ENCODE data around the gene ETFA.
"Not testable (repeated sequence)": the region's sequence is repeated elsewhere in the genome, so short reads cannot be mapped to it uniquely, and the experiment has no call there.

Gene ETFA

GRCh38 chr15:76324066-76324465 is 12.8 kb upstream of the ETFA start:
- DNase-seq (ENCODE audit: low read depth in 2 of 2), result no peak

- DNase-seq (ENCODE audit: low read depth in 2 of 2), result no peak
Measured at GRCh38 chr15:76321602-76322001, 10.3 kb upstream of the ETFA start.

DNA sequence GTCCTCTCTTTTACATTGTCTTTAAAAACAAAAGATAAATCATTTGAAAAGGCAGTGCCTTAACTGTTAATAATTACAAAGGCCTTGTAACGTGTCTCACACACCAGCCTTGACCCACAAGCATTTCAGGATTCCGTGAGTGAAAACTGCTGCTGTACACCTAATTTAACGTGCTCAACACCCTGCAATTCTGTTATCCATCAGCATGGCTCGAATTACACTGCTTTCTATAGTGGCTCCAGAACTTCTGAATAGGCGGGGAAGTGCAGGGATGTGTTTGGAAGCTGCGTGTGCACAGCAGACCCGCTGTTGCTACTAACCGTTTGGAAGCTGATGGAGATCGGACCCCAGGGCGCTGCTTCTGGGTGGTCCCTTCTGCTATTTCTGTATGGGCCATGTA is 9.9 kb upstream of the ETFA start:
- DNase-seq (ENCODE audit: low read depth in 2 of 2), result no peak

- no peak for DNase-seq (ENCODE audit: low read depth in 2 of 2)
Measured at GRCh38 chr15:76320012-76320411, 8.7 kb upstream of the ETFA start.

GRCh38 chr15:76313731-76314130 is 2.5 kb upstream of the ETFA start:
- DNase-seq (ENCODE audit: low read depth in 2 of 2), result no peak

DNA sequence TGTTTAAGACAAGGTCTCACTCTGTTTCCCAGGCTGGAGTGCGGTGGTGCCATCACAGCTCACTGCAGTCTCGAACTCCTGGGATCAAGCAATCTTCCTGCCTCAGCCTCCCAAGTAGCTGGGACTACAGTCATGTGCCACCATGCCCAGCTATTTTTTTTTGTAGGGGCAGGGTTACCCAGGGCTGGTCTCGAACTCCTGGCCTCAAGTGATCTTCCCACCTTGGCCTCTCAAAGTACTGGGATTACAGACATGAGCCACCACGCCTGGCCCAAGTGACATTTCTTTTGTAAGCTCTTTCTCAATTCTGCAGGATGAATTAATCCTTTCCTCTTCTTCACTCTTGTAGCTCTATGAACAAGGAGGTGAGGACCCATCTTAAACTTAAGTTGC is 1.9 kb upstream of the ETFA start:
- not testable (repeated sequence) for DNase-seq (ENCODE audit: low read depth in 2 of 2)

DNA sequence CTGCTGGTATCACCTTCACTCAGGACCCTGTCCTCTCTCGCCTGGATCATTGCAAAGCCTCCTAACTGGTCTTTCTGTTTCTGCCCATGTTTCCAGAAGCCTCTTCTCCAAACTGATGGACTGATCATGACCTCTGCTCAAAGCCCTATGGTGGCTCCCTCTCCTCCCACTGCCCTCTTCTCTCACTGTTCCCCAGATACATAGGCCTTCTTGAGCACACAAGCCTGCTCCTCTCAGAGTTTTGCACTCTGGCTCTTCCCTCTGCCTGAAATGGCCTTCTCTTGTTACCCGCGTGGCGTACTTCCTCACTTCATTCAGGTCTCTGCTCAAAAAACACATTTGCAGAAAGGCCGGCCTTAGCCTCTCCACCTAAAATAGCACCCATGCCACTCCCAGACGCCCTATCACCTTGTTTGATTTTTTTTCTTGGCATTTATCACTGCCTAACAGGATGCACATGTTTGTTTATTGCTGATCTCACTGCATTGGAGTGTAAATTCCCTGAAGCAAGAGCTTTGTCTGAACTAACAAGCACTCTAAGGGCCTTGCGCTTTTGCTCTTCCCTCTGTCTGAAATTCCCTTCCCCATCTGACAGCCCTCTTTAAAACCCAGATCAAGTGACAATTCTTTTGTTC is 1.4 kb upstream of the ETFA start:
- DNase-seq (ENCODE audit: low read depth in 2 of 2), result no peak

GRCh38 chr15:76310475-76311099 is 682 bp downstream of the ETFA start:
- peak in 1 of 2 donors; percentile 18 for DNase-seq (ENCODE audit: low read depth in 2 of 2)

DNA sequence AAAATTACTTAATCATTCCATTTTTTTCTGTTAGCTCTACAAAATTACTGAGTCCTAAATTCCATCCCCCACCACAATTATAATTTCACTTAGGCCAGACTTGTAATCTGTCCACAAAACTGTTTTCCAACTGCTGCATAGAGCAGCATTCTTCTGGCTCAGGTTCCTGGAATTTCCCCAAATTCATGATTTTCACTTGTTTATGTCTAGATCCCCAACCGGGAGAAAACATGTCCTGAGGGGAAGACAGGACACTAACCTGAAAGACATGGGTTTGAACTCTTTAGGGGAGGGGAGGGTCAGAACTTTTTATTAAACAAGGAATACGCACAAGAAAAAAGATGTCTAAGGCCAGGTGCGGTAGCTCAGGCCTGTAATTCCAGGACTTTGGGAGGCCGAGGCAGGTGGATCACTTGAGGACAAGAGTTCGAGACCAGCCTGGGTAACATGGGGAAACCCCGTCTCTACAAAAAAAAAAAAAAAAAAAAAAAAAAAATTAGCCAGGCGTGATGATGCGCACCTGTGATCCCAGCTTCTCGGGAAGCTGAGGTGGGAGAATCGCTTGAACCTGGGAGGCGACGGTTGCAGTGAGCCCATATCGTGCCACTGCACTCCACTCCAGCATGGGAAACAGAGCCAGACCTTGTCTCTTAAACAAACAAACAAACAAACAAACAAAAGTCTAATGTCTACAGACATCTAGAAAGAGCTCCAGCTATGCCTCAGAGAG is 1.5 kb downstream of the ETFA start:
- no peak for DNase-seq (ENCODE audit: low read depth in 2 of 2)

DNA sequence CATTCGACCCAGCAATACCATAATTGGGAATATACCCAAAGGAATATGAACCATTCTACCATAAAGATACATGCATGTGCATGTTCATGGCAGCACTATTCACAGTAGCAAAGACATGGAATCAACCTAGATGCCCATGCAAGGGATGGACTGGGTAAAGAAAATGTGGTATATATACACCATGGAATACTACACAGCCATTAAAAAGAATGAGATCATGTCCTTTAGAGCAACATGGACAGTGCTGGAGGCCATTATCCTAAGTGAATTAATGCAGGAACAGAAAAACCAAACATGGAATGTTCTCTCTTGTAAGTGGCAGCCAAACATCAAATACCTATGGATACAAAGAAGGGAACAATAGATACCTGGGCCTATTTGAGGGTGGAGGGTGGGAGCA is 7.4 kb downstream of the ETFA start:
- DNase-seq (ENCODE audit: low read depth in 2 of 2), result no peak

- no peak for DNase-seq (ENCODE audit: low read depth in 2 of 2)
Measured at GRCh38 chr15:76299786-76300185, 11.5 kb downstream of the ETFA start.

DNA sequence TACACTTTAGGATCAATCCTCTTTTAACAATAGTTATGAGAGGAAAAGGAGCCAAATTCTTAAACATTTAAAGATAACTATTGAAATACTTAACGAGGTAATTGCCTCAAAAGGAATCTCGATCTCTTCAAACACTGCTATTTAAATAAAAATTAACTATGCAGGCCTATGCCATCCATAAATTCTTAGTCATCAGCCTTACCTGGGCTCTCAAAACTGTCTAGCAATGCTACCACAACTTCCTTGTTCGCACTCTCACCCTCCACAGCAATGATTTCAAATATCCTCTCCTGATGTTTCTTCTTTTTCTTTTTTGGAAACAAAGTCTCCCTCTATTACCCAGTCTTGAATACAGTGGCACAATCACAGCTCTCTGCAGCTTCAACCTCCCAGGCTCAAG is 12.3 kb downstream of the ETFA start:
- DNase-seq (ENCODE audit: low read depth in 2 of 2), result no peak

DNA sequence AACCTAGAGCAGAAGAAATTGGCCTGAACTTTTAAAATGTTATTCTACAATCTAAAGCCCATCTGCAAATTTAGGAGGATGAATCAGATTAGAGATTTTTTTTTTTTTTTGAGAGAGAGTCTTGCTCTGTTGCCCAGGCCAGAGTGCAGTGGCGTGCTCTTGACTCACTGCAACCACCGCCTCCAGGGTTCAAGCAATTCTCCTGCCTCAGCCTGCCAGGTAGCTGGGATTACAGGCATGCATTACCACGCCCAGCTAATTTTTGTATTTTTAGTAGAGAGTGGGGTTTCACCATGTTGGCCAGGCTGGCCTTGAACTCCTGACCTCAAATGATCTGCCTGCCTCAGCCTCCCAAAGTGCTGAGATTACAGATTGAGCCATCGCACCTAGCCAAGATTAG is 13.3 kb downstream of the ETFA start:
- DNase-seq (ENCODE audit: low read depth in 2 of 2), result not testable (repeated sequence)

DNA sequence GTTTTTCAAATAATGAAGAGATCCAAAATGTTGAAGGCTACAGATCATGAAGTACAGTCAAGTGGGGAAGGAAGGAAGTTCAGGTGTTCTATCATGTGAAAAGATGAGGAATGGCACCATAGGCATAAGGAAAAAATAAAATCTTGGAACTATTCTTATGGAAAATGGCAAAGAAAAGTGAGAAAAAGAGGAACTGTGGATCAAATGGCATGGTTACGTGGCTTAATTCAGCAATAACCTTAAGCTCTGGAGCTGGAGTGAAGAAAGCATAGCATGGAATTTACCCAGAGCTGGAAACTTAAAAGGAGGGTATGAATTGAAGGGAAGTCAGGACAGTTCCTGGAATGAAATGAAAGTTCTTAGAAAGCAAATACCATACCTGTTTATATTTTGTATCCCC is 14.4 kb downstream of the ETFA start:
- no peak for DNase-seq (ENCODE audit: low read depth in 2 of 2)

GRCh38 chr15:76294463-76294862 is 16.8 kb downstream of the ETFA start:
- not testable (repeated sequence) for DNase-seq (ENCODE audit: low read depth in 2 of 2)

- DNase-seq (ENCODE audit: low read depth in 2 of 2), result no peak
Measured at GRCh38 chr15:76293361-76293760, 17.9 kb downstream of the ETFA start.

DNA sequence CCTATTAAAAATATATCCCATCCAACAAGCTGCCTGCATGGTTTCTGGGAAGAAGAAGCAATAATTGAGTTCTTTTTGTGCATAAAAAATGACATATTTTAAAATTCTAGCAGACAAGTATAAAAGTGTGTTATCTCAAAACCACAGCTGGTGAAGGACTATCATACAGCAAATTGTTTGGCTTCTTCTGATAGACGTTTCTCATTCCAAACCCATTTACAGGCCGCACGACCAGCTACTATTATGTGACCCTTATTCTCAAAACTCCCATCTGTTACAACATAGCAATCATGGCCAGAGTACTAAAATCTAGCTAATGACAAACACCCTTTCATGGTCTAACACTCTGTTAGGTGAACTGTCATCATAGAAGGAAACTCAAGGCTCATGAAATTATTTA is 21.7 kb downstream of the ETFA start:
- DNase-seq (ENCODE audit: low read depth in 2 of 2), result no peak

DNA sequence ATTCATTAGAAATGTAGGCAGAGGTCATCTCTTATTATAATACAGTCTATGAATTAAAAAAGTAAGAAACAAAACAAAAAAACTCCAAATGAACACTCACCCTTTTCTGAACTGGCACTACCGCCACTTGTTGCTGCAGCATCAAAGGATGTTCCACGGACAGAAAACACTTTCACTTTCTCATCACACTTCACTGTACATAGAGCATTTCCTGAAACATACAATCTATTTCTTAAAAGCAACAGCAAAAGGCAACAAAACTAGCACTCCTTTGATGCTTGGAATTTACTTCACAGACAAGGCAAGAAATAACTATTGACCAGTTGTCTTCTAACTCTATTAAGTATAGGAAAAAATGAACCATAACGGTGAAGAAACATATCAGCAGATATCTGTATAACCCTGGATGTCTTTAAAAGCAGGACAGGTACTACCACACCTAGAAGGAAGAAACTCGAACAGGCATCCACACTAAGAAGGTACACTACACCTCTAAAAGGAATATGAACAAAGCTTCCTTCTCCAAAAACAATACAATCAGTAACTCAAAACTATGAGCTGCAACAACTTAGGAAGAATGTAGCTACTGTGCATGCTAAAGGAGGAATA is 24.9 kb downstream of the ETFA start:
- DNase-seq (ENCODE audit: low read depth in 2 of 2), result no peak

DNA sequence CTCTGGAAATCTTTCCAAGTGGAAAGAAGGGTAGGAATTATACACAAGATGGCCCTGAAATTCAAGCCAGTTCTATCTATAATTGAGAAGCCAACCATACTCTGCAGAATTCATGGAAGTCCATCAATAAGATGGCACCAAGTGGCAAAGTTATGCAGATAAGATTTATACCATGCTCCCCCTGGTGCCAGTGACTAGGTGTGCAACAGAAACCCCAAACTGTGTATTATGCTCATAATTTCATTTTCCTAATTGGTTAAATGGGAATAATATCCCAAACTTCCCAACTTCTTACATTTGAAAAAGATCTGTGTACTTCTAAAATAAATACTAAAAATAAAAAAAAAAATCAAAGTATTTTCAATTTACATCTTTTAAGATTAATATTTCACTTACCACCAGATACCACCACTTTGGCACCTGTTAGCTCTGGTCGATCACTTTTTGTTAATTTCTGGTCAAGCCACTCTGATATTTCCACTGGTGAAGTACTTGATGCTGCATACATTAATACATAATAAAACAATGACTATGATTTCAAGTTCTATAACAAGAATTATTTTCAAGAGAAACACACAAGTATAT is 25.9 kb downstream of the ETFA start:
- no peak for DNase-seq (ENCODE audit: low read depth in 2 of 2)

DNA sequence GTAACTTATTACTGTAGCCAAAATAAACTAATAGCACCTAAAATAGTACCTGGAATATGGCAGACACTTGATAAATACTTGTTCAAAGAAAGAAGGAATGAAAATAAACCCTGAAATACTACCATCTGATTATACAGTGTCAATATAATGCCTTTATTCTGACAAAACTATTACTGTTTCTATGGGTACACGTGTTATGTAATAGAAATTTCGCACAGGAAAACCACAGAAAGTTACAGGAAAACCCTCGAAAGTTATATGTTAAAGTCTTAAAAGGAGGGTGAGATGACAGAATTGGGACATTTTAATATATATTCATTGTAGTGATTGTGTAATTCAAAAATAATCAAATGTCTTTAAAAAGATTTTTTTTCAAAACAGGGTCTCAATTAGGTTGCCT is 28.8 kb downstream of the ETFA start:
- no peak for DNase-seq (ENCODE audit: low read depth in 2 of 2)

DNA sequence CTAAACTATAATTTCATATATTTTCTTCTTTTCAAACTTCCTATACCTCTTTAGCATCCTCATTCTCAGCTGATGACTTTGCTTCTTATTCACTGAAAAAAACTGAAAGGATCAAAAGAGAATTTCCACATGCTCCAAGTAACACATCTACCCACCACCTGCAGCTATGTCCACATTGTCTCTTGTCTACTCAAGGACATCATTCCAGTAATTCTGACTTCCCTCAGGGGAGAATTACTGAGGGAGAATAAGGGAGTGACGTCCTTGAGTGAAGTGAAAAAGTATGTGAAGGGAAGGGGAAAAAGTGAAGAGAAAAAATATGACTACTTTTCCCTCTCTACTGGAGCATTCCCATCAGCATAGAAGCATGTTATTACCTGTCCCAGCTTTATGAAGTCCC is 32.6 kb downstream of the ETFA start:
- no peak for DNase-seq (ENCODE audit: low read depth in 2 of 2)

DNA sequence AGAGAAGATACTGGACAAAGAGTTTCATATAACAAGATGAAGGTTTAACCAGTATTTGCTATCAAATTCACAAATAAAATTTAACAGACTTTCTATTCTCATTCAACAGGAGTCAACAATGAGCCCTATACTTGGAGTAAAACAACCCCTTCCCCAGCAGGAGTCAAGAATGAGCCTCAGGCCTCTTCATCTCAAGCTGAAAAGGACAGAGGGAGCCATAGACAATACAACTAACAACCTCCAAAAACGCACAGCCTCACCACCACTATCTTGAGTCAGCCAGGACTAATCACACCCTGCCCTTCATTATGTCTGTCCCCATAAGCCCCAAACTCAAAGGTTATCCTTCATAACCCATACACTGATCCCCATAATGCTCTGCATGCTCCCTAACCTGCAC is 36.4 kb downstream of the ETFA start:
- no peak for DNase-seq (ENCODE audit: low read depth in 2 of 2)

GRCh38 chr15:76274226-76274625 is 37.0 kb downstream of the ETFA start:
- DNase-seq (ENCODE audit: low read depth in 2 of 2), result no peak

All from stimulated activated CD4-positive, alpha-beta T cell treated with anti-CD3 and anti-CD28 coated beads, Interleukin-4, amount 100 ng/mL, for 48 hours (primary cell).